ENCODE results near the gene S100A6.

S100A6 gene

GRCh38 chr1:153560771-153561465 is 25.1 kb upstream of the S100A6 start:
- H3F3A ChIP-seq (ENCODE audit: control insufficient read depth, insufficient read depth), result no peaks in the 10 kb centered on the region
- H3K27me3 ChIP-seq (ENCODE audit: control insufficient read depth, low read length), result no peaks in the 10 kb centered on the region
- no peaks in the 10 kb centered on the region for H3K36me3 ChIP-seq (ENCODE audit: control insufficient read depth, low read length)
- peaks cover 4% of the 10 kb centered on the region for H3K4me1 ChIP-seq (ENCODE audit: control insufficient read depth, low read length)
- H3K79me2 ChIP-seq (ENCODE audit: control insufficient read depth, low read length), result no peaks in the 10 kb centered on the region
- no peak overlapping the region for H3K4me2 ChIP-seq (ENCODE audit: low read length)
- H3K4me3 ChIP-seq (ENCODE audit: low read length), result no peak overlapping the region
- H3K9me2 ChIP-seq (replicated peaks; ENCODE audit: control insufficient read depth, low read length), result no peaks in the 10 kb centered on the region
- H3K27ac ChIP-seq (ENCODE audit: low read depth, low read length), result no peak overlapping the region
- TF ChIP-seq CTCF (IDR thresholded peaks at IDR 0.05; ENCODE audit: low read depth, low read length, poor library complexity, severe bottlenecking) (no peak), EZH2phosphoT487 (IDR thresholded peaks at IDR 0.05; ENCODE audit: borderline replicate concordance, low read length) (no peak)
- H4K20me1 ChIP-seq (ENCODE audit: control insufficient read depth, insufficient read depth, low read depth, low read length), result no peaks in the 10 kb centered on the region
- H3K9me3 ChIP-seq (ENCODE audit: control insufficient read depth, insufficient read depth, low read length), result no peaks in the 10 kb centered on the region

GRCh38 chr1:153560241-153560640 is 24.4 kb upstream of the S100A6 start:
- Histone ChIP-seq H3K9me2 (replicated peaks; ENCODE audit: control insufficient read depth, low read length) (no peaks in the 10 kb centered on the region), H3K27me3 (ENCODE audit: control insufficient read depth, low read length) (no peaks in the 10 kb centered on the region), H3K4me3 (ENCODE audit: low read length) (no peak overlapping the region), H3K9me3 (ENCODE audit: control insufficient read depth, insufficient read depth, low read length) (no peaks in the 10 kb centered on the region), H3K27ac (ENCODE audit: low read depth, low read length) (no peak overlapping the region), H3K36me3 (ENCODE audit: control insufficient read depth, low read length) (no peaks in the 10 kb centered on the region), H3K79me2 (ENCODE audit: control insufficient read depth, low read length) (no peaks in the 10 kb centered on the region), H3K4me2 (ENCODE audit: low read length) (no peak overlapping the region), H4K20me1 (ENCODE audit: control insufficient read depth, insufficient read depth, low read depth, low read length) (no peaks in the 10 kb centered on the region), H3K4me1 (ENCODE audit: control insufficient read depth, low read length) (no peaks in the 10 kb centered on the region), H3F3A (ENCODE audit: control insufficient read depth, insufficient read depth) (no peaks in the 10 kb centered on the region)
- TF ChIP-seq CTCF (IDR thresholded peaks at IDR 0.05; ENCODE audit: low read depth, low read length, poor library complexity, severe bottlenecking) (no peak), EZH2phosphoT487 (IDR thresholded peaks at IDR 0.05; ENCODE audit: borderline replicate concordance, low read length) (no peak)

- H3K9me3 ChIP-seq (ENCODE audit: control insufficient read depth, insufficient read depth, low read length), result no peaks in the 10 kb centered on the region
- no peaks in the 10 kb centered on the region for H3K79me2 ChIP-seq (ENCODE audit: control insufficient read depth, low read length)
Observed at GRCh38 chr1:153557877-153558276, 22.1 kb upstream of the S100A6 start.

More at GRCh38 chr1:153557877-153558276, 22.1 kb upstream of the S100A6 start:
- H3K9me2 ChIP-seq (replicated peaks; ENCODE audit: control insufficient read depth, low read length), result no peaks in the 10 kb centered on the region
- H3K4me3 ChIP-seq (ENCODE audit: low read length), result no peak overlapping the region
- no peak overlapping the region for H3K4me2 ChIP-seq (ENCODE audit: low read length)
- no peaks in the 10 kb centered on the region for H4K20me1 ChIP-seq (ENCODE audit: control insufficient read depth, insufficient read depth, low read depth, low read length)
- no peak overlapping the region for H3K27ac ChIP-seq (ENCODE audit: low read depth, low read length)
- no peaks in the 10 kb centered on the region for H3K4me1 ChIP-seq (ENCODE audit: control insufficient read depth, low read length)
- H3K27me3 ChIP-seq (ENCODE audit: control insufficient read depth, low read length), result no peaks in the 10 kb centered on the region
- H3K36me3 ChIP-seq (ENCODE audit: control insufficient read depth, low read length), result no peaks in the 10 kb centered on the region
- H3F3A ChIP-seq (ENCODE audit: control insufficient read depth, insufficient read depth), result no peaks in the 10 kb centered on the region
- TF ChIP-seq EZH2phosphoT487 (IDR thresholded peaks at IDR 0.05; ENCODE audit: borderline replicate concordance, low read length) (no peak), CTCF (IDR thresholded peaks at IDR 0.05; ENCODE audit: low read depth, low read length, poor library complexity, severe bottlenecking) (no peak)

Data from DOHH2 (cell line).